Activated CD8-positive, alpha-beta memory T cell treated with anti-CD3 and anti-CD28 coated beads for 36 hours (primary cell): ENCODE data around the gene TMCC1. TPM values are rescaled to one million over a fixed set of nuclear protein-coding genes. Genes with fewer than 3 reads are reported as not detected.
"Not testable (repeated sequence)": the region's sequence is repeated elsewhere in the genome, so short reads cannot be mapped to it uniquely, and the experiment has no call there.

Experiments used
- CTCF ChIA-PET: fragments of 350-600 bp; sonication (Branson Sonifier 250); formaldehyde crosslinking; loops from one replicate; lab custom pipeline; 2021; ENCODE audit warnings: antibody characterized with exemption; lab: Charles Lee
- POLR2A ChIA-PET: fragments of 350-600 bp; sonication (Branson Sonifier 250); formaldehyde crosslinking; loops from one replicate; lab custom pipeline; 2021; ENCODE audit warnings: antibody characterized with exemption; lab: Charles Lee
- total RNA-seq, 2 experiments: library from RNA; stranded (reverse); gene quantifications; one replicate each; pipeline ENCODE4 v1.2.3, GENCODE V29; 2021

The TMCC1 gene
- total RNA-seq, 2 experiments from 2014 or later = 14.7 to 16.3 TPM

DNA sequence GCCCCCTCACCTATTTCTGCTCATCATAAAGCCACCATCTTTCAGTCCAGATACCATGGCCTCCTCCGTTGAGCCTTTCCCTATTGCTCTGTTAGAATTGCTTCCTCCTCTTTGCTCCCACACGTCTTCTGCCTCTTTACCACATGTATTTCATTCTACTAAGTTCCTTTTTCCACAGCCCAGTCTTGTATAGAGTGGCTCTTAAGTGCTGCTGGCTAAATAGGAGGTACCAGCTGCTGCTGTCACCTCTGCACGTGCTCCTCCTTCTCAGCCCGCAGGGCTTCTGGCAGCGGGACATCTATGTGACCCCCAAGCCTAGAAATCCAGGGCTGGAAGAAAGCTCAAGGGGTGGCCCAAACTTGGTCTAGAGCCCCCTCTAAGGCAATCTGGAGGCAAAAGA lies 248.2 kb downstream of the TMCC1 start:
- CTCF ChIA-PET = no interaction called here
- POLR2A ChIA-PET = no interaction called here

DNA sequence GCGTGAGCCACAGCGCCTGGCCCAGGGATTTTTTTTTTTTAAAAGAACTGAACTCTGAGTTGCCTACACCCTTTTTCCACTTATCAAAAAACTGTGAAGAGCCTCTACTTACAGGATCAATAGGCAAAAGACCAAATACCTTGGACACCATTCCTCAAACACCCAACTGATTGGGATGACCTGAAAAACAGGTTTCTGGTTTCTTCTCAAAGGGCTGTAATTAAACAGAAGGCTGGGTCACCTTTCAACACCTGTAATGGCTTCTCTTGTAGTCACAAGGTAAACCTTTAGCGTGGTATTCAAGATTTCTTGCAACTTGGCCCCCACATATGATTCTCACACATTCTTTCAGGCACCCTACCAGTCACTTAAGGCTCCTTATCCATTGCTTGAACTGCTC lies 248.7 kb downstream of the TMCC1 start:
- CTCF ChIA-PET = interaction anchor here (1.3 kb wide), 1 partner anchor 257 kb away, joined by 4 read pairs; no protein-coding TSS in a partner anchor
- POLR2A ChIA-PET = no interaction called here

DNA sequence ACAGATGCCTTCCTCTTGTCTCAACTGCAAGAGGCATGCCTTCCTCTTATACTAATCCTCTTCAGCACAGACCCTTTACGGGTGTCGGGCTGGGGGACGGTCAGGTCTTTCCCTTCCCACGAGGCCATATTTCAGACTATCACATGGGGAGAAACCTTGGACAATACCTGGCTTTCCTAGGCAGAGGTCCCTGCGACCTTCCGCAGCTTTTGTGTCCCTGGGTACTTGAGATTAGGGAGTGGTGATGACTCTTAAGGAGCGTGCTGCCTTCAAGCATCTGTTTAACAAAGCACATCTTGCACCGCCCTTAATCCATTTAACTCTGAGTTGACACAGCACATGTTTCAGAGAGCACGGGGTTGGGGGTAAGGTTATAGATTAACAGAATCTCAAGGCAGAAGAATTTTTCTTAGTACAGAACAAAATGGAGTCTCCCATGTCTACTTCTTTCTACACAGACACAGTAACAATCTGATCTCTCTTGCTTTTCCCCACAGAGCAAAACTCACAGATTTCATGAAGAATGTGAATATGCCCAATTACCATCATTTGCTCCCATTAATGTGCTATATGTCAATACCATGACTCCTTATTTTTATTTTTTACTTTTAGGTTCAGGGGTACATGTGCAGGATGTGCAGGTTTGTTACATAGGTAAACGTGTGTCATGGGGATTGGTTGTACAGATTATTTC lies 251.8 kb downstream of the TMCC1 start:
- CTCF ChIA-PET, POLR2A ChIA-PET: not testable (repeated sequence)

DNA sequence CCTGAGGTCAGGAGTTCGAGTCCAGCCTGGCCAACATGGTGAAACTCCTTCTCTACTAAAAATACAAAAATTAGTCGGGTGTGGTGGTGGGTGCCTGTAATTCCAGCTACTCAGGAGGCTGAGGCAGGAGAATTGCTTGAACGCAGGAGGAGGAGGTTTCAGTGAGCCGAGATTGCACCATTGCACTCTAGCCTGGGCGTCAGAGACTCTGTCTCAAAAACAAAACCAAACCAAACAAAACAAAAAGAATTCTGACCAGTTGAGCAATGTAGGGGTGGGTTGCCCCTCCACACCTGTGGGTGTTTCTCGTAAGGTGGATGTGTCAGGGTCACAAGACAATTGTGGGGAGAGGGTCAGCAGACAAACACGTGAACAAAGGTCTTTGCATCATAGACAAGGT lies 252.5 kb downstream of the TMCC1 start:
- POLR2A ChIA-PET, CTCF ChIA-PET: not testable (repeated sequence)

DNA sequence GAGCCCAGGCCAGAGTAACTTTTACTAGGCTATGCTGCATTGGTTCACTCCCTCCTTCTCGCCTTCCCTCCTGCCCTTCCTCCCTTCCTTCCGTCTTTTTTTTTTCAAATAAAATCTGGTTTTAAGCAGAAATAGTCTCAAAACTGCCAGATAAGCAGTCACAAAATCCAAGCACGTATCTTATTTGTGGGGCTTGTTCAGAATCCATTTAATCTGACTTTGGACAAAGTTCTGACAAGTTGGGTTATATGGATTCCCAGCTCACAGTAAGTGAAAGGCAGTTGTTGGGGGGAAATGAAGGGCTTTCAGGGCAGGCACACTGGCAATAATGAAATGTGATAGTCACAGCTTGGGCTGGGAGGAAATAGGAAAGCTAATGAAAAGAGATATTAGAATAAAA lies 255.0 kb downstream of the TMCC1 start:
- POLR2A ChIA-PET = no interaction called here
- CTCF ChIA-PET = no interaction called here

DNA sequence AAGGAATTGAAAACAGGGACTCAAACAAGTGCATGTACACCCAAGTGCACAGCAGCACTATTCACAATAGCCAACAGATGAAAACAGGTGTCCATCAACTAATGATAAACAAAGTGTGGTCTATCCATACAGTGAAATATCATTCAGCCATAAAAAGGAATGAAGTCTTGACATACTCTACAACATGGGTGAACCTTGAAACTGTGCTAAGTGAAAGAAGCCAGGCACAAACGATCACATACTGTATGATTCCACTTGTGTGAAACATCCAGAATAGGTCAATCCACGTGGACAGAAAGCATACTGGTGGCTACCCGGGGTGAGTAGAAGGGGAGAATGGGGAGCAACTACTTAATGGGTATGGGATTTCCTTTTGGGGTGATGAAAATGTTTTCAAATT lies 257.4 kb downstream of the TMCC1 start:
- CTCF ChIA-PET = no interaction called here
- POLR2A ChIA-PET = no interaction called here

DNA sequence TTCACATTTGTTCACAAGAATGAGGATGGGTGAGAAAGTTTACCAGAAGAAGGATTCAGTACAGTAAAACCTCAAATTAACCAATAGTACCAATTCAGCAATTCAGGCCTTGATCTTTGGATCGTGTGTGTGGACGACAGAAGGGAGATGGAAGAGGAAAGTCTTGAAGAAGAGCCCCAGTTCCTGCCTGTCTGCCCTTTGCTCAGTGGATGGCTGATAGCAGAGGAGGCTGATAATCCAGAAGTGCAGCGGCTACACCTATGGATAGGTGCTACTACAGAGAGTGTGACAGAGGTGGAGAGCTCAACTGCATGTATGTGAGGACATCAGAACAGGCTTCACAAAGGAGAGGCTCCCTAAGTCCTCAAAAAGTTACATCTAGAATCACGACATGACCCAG lies 257.9 kb downstream of the TMCC1 start:
- ChIA-PET CTCF (no interaction called here), POLR2A (no interaction called here)

DNA sequence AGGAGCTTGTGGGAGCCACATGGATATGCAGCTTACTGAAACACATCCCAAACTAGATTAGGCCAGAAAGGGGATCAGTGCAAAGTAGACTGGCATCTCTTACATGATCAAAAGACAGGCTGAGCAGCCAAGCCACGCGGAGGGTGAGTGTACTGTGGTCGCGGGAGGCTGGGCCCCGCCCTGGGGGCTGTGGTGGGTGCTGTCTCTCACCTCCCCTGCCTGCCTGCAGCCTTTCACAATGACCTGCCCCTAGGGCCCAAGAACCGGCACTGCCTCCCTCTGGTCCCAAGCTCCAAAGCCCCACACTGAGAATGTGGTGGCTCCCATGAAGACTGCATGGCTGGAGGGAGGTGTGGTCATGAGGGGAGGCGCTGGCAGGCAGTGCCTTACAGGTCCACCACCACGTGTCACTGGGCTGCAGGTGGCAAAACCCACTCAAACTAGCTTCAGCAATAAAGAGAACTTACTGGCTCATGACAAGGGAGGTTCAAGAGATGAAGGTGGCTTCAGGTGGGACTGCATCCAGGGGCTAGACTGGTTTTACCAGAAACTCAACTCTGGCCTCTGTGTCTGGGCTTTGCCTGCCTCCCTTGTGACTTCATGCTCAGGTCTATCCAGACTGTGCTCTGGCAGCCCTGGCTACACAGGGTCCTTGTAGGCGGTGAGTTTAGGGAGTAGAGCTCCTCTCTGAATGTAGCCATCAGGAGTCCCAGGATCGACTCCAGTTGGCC lies 259.6 kb downstream of the TMCC1 start:
- CTCF ChIA-PET = no interaction called here

DNA sequence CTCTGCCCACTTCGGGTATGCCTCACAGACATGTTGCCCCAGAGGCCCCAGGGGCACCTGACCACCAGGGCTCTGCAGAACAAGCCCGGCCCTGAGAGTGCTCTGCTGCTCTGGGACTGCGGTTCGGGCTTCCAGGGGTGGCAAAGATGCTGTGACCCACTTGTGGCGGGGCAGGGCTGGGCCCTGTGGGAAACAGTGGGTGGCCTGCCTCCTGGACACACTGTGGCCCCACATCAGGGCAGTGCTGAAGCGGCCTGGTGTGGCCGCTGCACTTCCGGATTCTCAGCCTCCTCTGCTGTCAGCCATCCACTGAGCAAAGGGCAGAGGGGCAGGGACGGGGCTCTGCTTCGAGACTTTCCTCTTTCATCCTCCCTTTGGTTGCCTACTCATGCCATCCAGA lies 260.5 kb downstream of the TMCC1 start:
- POLR2A ChIA-PET = no interaction called here
- CTCF ChIA-PET = no interaction called here

More for the DNA sequence above, 259.6 kb downstream of the TMCC1 start:
- POLR2A ChIA-PET = no interaction called here

DNA sequence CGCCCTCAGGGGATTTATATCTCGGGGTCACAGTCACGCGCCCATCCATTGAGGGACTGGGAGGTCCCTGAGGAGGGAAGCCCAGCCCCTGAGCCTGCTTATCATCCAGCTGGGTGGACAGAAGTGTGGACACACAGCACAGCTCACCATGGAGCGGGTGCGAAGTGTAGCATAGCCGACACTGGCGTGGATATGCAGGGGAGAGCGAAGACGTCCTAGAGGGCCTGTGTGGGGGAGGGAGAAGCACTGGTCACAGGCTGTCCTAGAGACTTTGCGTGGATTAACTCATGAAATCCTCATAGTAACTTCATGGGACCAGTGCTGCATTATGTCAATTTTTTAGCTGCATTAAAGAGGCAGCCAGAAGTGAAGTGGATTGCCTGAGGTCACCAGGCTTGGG lies 261.0 kb downstream of the TMCC1 start:
- ChIA-PET POLR2A (no interaction called here), CTCF (no interaction called here)

DNA sequence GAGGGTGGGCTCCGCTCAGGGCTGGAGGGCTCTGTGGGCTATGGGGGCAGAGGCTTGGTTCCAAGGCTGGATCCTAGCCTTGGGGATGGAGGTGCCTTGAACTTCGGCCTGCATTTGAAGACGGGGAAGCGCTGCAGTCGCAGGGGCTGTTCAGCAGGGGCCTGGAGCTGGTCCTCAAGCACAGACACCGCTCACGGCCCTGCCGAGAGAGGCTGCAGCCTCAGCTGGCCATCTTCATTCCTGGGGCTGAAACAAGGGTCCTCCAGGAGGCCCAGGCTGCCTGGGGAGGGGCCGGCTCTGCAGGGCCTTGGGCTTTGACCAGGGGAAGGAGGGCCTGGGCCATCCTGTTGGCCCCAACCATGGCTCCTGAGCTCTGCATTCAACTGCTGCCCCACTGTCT lies 261.5 kb downstream of the TMCC1 start:
- ChIA-PET POLR2A (no interaction called here), CTCF (no interaction called here)

DNA sequence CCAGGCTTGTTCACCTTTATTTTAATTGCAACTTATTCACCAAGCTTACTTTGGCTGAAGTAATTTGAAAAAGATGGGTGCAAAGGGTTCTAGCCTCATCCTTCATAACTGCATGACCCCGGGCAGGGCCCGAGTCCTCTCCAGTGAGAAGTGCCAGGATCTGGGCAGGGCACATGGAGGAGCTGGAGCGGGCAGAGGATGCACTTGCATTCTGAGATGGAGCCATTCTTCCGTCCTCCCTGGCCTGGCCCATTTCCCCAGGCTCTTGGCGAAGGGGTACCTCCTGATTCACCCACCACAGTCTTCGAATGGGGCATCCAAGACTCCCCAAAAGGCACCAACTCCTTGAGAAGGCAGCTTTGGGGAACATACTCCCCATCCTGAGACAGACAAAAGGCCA lies 264.5 kb downstream of the TMCC1 start:
- ChIA-PET POLR2A (no interaction called here), CTCF (interaction anchor here (1.3 to 2.3 kb wide), 2 partner anchors 17 to 138 kb away, joined by 3 to 9 read pairs; no protein-coding TSS in a partner anchor)

DNA sequence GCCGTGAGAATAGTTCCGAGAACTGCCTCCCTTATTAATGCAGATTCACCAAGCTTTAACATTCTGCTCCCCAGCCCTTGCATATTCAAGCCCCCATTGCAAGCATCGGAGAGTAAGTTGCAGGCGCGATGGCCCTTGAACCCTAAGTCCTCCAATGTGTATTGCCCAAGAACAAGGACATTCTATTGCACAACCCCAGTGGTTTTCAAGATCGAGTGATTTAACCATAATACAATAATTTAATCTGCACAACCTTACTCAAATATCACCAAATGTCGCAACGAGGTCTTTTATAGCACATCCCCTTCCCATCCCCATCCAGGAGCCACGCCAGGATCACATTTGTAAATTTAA lies 265.4 kb downstream of the TMCC1 start:
- ChIA-PET CTCF (interaction anchor here (0.7 to 2.3 kb wide), 7 partner anchors 18 to 307 kb away, joined by 3 to 9 read pairs (median 4); partner anchors contain the start of gene PLXND1), POLR2A (interaction anchor here (1.2 kb wide), 1 partner anchor 265 kb away, joined by 3 read pairs; no protein-coding TSS in a partner anchor)

DNA sequence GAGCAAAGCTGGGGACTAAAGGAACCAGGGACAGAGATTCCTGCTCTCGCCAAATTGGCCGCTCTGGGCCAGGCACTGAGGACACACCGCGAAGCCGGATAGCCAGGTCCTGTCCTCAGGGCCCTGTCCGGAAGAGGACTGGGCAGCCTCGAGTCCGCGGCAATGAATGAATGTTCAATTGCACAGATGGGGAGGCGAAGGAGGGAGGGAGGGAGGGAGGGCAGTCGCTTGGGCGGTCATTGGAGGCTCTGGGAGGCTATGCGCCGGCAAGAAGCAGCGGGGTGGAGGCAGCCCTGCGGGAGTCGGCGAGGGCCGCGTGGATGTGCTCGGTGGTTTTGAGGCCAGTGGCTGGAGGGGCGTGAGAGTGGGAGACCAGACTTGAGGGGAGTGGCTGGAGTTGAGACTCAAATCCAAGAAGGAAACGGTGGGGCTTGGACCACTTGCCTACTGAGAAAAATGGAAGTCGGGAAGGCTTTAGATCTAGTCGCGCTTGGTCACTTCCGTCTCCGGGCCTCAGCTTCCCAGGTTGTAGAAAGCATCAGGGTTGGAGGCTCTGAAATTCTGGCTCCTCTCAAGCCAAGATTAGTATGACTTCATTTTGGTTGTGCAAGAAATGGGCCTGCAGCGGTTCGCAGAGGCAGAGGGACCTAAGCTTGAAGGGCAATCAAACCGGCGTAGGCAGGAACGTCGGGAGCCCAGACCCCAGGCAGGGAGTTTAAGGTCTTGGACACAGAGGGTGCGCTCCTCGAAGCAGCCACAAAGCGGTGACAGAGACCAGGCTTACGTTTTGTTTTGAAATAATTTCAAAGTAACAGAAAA lies 266.0 kb downstream of the TMCC1 start:
- CTCF ChIA-PET = interaction anchor here (0.7 to 2.3 kb wide), 7 partner anchors 19 to 308 kb away, joined by 3 to 9 read pairs (median 4); partner anchors contain the start of gene PLXND1
- POLR2A ChIA-PET = interaction anchor here (0.6 to 1.2 kb wide), 3 partner anchors 31 to 265 kb away, joined by 3 read pairs; no protein-coding TSS in a partner anchor

DNA sequence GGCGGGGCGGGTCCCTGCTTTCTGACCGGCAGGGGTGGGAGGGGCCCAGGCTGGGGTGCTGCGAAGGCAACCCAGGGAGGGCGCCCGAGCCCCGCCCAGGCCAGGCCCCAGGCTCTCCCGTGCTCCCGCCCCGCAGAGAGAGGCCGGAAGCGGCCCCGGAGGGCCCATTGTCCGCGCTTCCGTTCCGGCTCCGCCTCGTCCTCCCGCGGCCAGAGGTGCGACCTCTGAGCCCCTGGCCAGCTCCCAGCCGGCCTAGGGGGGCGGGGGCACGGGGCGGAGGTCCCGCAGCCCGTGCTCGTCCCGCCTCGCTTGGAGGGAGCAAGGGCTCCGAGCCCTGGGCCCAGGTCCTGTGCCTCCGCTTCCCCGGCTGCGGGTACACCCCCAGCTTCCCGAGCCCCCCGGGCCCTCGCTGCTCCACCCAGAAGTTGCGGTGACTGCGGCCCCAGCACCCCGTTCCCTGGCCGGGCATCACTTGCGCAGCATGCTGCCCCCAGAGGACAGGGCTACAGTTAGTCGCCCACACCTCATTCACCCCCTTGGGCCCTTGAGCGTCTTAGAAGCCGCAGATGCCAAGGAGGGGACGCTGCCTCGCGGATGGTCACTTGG lies 266.7 kb downstream of the TMCC1 start:
- POLR2A ChIA-PET = interaction anchor here (0.5 to 1.2 kb wide), 4 partner anchors 31 to 281 kb away, joined by 3 to 5 read pairs (median 3); no protein-coding TSS in a partner anchor

DNA sequence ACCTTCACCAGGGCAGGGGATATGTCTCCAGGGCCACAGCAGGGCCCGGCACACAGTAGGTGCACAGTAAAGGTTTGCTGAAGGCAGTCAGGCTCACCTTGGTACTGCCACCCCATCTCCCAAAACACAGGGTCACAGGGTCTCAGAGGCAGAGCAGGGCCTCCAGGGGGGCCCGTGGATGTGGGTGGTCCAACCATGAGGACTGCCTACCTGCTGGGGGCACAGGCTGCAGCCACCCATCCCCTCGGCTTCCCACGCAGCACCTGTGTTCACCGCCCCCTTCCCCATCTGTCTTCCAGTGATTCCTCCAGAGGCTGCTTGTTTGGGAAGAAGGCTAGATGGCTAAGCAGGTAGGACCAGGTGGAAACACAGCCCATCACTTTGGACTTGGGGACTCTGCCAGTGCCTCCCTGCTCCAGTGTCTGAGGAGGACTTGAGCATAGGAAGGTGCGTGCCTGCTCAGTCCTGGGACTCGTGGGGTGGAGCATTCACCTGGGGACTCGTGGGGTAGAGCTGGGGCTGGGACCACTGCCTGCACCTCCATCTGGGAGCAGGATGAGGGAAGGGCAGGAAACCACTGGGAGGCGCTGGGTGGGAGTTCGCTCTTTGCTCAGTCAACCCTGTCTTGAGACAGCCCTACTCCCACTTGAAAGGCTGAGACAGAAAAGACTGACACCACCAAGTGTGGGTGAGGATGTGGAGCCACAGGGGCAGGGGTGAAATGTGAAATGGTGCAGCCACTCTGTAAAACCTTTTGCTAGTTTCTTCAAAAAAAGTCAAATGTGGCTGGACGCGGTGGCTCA lies 268.2 kb downstream of the TMCC1 start:
- ChIA-PET CTCF (interaction anchor here (0.7 kb wide), 2 partner anchors 31 to 189 kb away, joined by 3 read pairs; no protein-coding TSS in a partner anchor), POLR2A (no interaction called here)

More for the DNA sequence above, 266.7 kb downstream of the TMCC1 start:
- CTCF ChIA-PET = interaction anchor here (0.6 to 2.3 kb wide), 6 partner anchors 21 to 842 kb away, joined by 3 to 9 read pairs (median 4); partner anchors contain the start of gene PLXND1

DNA sequence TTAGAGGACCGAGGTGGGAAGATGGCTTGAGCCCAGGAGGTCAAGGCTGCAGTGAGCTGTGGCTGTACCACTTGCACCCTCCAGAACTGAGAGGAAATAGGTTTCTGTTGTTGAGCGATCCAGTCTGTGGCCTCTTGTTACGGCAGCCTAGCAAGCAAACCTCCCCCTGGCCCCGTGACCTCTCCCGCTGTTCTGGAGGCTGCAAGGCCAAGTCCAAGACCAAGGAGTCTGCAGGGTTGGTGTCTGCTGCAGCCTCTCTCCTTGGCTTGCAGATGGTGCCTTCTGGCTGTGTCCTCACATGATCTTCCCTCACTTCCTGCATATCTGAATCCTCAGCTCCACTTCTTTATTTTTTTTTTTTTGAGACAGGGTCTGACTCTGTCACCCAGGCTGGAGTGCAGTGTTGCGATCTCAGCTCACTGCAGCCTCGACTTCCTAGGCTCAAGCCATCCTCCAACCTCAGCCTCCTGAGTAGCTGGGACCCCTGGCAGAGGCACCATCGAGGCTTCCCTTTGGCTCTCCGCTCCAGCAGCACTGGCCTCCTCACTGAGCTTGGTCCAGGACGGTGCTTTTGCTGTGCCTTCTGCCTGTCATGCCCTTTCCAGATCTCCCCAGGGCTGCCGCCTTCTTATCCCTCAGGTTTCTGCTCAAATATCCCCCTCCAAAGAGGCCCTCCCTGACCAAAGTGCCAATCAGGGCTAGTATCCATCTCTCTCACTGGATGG lies 269.0 kb downstream of the TMCC1 start:
- CTCF ChIA-PET = no interaction called here
- POLR2A ChIA-PET = no interaction called here
